Measurements from ENCODE around the gene BNC2.

DNA sequence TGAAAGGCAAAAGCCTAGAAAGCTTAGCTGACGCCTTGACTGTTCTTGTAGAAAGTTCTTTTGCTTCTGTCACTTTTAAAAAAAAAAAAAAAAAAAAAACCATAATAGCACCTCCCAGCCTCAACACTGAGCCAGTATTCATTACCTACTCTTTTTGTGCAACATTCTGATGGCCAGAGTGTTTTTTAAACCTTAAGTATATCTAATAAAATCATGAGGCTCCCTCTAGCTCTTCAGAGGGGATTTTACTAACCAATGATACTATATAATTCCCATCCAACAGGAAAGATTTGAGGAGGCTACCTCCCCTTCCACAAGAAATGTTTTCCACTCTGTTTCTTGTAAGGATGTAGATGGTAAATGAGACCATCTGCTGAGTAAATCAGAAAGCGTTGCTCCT is 3.9 kb downstream of the BNC2 start:
- TF ChIP-seq FOXA1 (IDR thresholded peaks at IDR 0.05) (no peak), FOXM1 (IDR thresholded peaks at IDR 0.05; ENCODE audit: borderline replicate concordance) (no peak), TARDBP (IDR thresholded peaks at IDR 0.05) (no peak), SUZ12 (IDR thresholded peaks at IDR 0.05) (no peak), FOXK2 (IDR thresholded peaks at IDR 0.05) (no peak), NFRKB (IDR thresholded peaks at IDR 0.05) (no peak), L3MBTL2 (conservative IDR thresholded peaks at IDR 0.05) (no peak), HDGF (IDR thresholded peaks at IDR 0.05; ENCODE audit: borderline replicate concordance) (no peak)
